ENCODE measurements around the gene LRRC4C. TPM values are rescaled to one million over a fixed set of nuclear protein-coding genes. Genes with fewer than 3 reads are reported as not detected.

Gene LRRC4C
- polyA plus RNA-seq, 1 experiment = not detected

GRCh38 chr11:41256041-41256440 lies 203.4 kb downstream of the LRRC4C start:
- no peak for DNase-seq (ENCODE audit: low read depth)
- CTCF ChIA-PET = interaction anchor here (1.1 kb wide), 1 partner anchor 10 kb away, joined by 4 read pairs; no protein-coding TSS in a partner anchor
- POLR2A ChIA-PET = no interaction called here
- Histone ChIP-seq H3K4me3 (ENCODE audit: low read depth, low read length) (no peak overlapping the region), H3K36me3 (ENCODE audit: control insufficient read depth, insufficient read depth, low read length) (no peaks in the 10 kb centered on the region), H3K27me3 (ENCODE audit: control insufficient read depth, insufficient read depth, low read length) (no peaks in the 10 kb centered on the region)
- no peak for TF ChIP-seq CTCF (IDR thresholded peaks at IDR 0.05; ENCODE audit: insufficient read depth, low read depth, low read length)

GRCh38 chr11:41254966-41255365 lies 204.5 kb downstream of the LRRC4C start:
- Histone ChIP-seq H3K36me3 (ENCODE audit: control insufficient read depth, insufficient read depth, low read length) (no peaks in the 10 kb centered on the region), H3K4me3 (ENCODE audit: low read depth, low read length) (no peak overlapping the region), H3K27me3 (ENCODE audit: control insufficient read depth, insufficient read depth, low read length) (no peaks in the 10 kb centered on the region)
- TF ChIP-seq CTCF (IDR thresholded peaks at IDR 0.05; ENCODE audit: insufficient read depth, low read depth, low read length) = no peak
- CTCF ChIA-PET = no interaction called here
- POLR2A ChIA-PET = no interaction called here
- DNase-seq (ENCODE audit: low read depth) = no peak

GRCh38 chr11:41250408-41250935 lies 209.0 kb downstream of the LRRC4C start:
- H3K27me3 ChIP-seq (ENCODE audit: control insufficient read depth, insufficient read depth, low read length) = no peaks in the 10 kb centered on the region
- CTCF ChIA-PET = no interaction called here
- no peak for DNase-seq (ENCODE audit: low read depth)
- no peak overlapping the region for H3K4me3 ChIP-seq (ENCODE audit: low read depth, low read length)
- POLR2A ChIA-PET = no interaction called here
- no peak for TF ChIP-seq CTCF (IDR thresholded peaks at IDR 0.05; ENCODE audit: insufficient read depth, low read depth, low read length)
- no peaks in the 10 kb centered on the region for H3K36me3 ChIP-seq (ENCODE audit: control insufficient read depth, insufficient read depth, low read length)

- CTCF ChIA-PET = no interaction called here
- Histone ChIP-seq H3K27me3 (ENCODE audit: control insufficient read depth, insufficient read depth, low read length) (no peaks in the 10 kb centered on the region), H3K4me3 (ENCODE audit: low read depth, low read length) (no peak overlapping the region), H3K36me3 (ENCODE audit: control insufficient read depth, insufficient read depth, low read length) (no peaks in the 10 kb centered on the region)
- TF ChIP-seq CTCF (IDR thresholded peaks at IDR 0.05; ENCODE audit: insufficient read depth, low read depth, low read length) = no peak
- POLR2A ChIA-PET = no interaction called here
- DNase-seq (ENCODE audit: low read depth) = no peak
Observed at GRCh38 chr11:41247621-41248020, 211.8 kb downstream of the LRRC4C start.

GRCh38 chr11:41246399-41246745 lies 213.1 kb downstream of the LRRC4C start:
- Histone ChIP-seq H3K36me3 (ENCODE audit: control insufficient read depth, insufficient read depth, low read length) (no peaks in the 10 kb centered on the region), H3K4me3 (ENCODE audit: low read depth, low read length) (no peak overlapping the region), H3K27me3 (ENCODE audit: control insufficient read depth, insufficient read depth, low read length) (no peaks in the 10 kb centered on the region)
- TF ChIP-seq CTCF (IDR thresholded peaks at IDR 0.05; ENCODE audit: insufficient read depth, low read depth, low read length) = no peak
- POLR2A ChIA-PET = no interaction called here
- DNase-seq (ENCODE audit: low read depth) = no peak
- CTCF ChIA-PET = no interaction called here

All from BJ (cell line).